ENCODE data around the gene PHTF1. TPM values are rescaled to one million over a fixed set of nuclear protein-coding genes. Genes with fewer than 3 reads are reported as not detected.
"Not testable (repeated sequence)": the region's sequence is repeated elsewhere in the genome, so short reads cannot be mapped to it uniquely, and the experiment has no call there.

PHTF1 gene
- total RNA-seq, 2 donors from 2014 or later = 8.5 to 9.8 TPM

DNA sequence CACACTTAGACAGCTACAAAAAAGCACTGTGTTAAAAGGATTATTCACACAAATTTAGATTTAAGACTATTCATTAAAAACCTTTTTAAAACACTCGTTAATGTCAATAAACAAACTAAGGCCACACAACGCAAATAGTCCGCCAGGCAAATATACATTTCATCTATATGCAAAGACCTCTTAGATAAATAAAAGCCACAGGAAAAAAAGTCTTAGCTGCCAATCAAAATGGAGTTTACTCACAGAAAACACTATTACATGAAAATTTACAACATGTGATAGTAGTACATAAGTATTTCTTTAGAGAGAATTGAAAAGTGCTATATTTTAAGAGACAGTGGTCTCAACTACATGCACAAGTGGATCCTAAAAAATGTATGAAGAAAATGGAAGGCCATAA is 2.7 kb upstream of the PHTF1 start:
- DNase-seq = no peak
- Histone ChIP-seq H3K27ac (no peak overlapping the region), H3K4me3 (no peak overlapping the region), H3K36me3 (no peaks in the 10 kb centered on the region), H3K9ac (ENCODE audit: low read depth in 2 of 2, low read length in 2 of 2) (no peak overlapping the region), H3K4me1 (no peaks in the 10 kb centered on the region), H3K9me3 (no peaks in the 10 kb centered on the region), H3K27me3 (no peaks in the 10 kb centered on the region)
- TF ChIP-seq, protein P1, sequence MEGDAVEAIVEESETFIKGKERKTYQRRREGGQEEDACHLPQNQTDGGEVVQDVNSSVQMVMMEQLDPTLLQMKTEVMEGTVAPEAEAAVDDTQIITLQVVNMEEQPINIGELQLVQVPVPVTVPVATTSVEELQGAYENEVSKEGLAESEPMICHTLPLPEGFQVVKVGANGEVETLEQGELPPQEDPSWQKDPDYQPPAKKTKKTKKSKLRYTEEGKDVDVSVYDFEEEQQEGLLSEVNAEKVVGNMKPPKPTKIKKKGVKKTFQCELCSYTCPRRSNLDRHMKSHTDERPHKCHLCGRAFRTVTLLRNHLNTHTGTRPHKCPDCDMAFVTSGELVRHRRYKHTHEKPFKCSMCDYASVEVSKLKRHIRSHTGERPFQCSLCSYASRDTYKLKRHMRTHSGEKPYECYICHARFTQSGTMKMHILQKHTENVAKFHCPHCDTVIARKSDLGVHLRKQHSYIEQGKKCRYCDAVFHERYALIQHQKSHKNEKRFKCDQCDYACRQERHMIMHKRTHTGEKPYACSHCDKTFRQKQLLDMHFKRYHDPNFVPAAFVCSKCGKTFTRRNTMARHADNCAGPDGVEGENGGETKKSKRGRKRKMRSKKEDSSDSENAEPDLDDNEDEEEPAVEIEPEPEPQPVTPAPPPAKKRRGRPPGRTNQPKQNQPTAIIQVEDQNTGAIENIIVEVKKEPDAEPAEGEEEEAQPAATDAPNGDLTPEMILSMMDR (IDR thresholded peaks at IDR 0.05) = no peak
- intact Hi-C loops (cut with DNase I) = loop anchor here (5.0 kb wide), 1 partner anchor 35 kb away; no protein-coding TSS in a partner anchor

DNA sequence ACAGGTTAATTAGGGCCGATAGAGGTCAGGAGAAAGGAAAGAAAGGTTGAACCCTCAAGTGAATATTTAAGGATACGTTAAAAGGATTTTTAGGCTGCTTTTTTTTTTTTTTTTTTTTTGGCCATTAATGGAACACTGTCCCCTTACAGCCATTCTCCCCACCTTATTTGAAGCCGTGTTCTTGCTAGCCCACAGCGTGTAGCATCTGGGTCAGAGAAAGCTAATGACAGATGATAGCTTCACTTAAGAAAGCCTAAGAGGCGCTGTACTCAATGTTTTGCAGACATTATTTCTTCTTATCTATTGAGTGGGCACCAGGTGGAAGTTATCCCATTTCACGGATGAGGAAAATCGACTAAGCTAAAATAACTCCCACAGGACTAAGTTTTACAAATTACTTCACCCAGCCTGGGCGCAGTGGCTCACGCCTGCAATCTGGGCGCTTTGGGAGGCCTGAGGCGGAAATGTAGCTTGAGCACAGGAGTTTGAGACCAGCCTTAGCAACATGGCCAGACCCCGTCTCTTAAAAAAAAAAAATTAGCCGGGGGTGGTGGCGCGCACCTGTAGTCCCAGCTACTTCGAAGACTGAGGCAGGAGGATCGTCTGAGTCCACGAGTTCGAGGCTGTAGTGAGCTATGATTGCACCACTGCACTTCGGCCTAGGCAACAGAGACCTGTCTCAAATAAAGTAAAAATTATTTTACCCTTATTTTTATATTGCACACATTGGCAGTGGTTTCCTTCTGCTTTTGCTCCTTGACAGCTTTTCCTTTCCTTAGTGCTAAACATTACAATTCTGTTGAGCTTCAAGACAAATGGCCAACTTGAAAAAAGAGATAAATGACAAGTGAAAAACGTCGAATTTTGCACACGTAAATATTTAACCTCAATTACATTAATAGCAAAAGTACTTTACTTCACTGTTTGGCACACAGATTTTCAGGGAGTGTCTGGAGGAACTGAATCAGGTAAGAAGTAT is 1.1 kb upstream of the PHTF1 start:
- TF ChIP-seq, protein P1 (IDR thresholded peaks at IDR 0.05) = no peak
- Histone ChIP-seq H3K27me3 (no peaks in the 10 kb centered on the region), H3K9me3 (no peaks in the 10 kb centered on the region), H3K9ac (ENCODE audit: low read depth in 2 of 2, low read length in 2 of 2) (peak overlapping the region; percentile 93 to 97), H3K27ac (peak overlapping the region; percentile 94), H3K36me3 (no peaks in the 10 kb centered on the region), H3K4me1 (no peaks in the 10 kb centered on the region), H3K4me3 (peak overlapping the region; percentile 91)
- intact Hi-C loops (cut with DNase I) = loop anchor here (5.0 kb wide), 1 partner anchor 37 kb away; no protein-coding TSS in a partner anchor
- no peak for DNase-seq

DNA sequence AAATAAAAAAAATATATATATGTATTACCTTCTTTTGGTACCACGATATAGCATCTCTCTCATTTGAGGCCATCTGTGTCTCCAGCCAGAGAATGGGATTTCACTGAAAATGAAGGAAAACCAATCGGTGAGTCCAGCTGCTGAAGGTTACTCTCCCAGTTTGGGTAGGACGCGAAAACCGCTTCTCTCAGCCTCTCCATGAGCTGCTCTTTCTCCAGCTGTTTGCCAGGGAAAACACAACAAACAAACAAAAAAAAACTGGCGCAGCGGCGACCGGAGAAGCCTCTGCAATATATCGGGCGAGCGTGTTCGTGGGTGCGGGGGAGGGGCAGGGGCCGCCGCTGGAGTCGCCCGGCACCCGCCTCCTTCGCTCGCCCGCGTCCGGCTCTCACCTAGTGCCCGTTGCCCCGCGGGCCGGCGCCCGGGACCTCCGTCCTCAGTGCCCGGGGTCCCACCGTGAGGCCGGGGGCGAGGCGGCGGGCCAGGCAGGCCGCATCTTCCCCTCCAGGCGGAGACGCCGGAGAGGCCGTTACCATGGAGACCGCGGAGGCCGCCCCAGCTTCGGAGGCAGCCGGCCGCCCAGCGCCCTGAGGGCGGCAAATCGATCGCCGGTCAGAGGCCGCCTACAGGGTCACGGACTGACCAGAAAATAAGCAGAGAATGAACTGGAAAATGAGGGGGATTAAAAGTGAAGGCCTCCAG is 504 bp downstream of the PHTF1 start:
- Histone ChIP-seq H3K4me3 (peak overlapping the region; percentile 91), H3K4me1 (no peaks in the 10 kb centered on the region), H3K36me3 (no peaks in the 10 kb centered on the region), H3K9ac (ENCODE audit: low read depth in 2 of 2, low read length in 2 of 2) (peak overlapping the region; percentile 93 to 97), H3K27me3 (no peaks in the 10 kb centered on the region), H3K9me3 (no peaks in the 10 kb centered on the region), H3K27ac (peak overlapping the region; percentile 94)
- TF ChIP-seq, protein P1 (IDR thresholded peaks at IDR 0.05) = no peak
- DNase-seq = peak; percentile 78
- intact Hi-C loops (cut with DNase I) = no loop called here

DNA sequence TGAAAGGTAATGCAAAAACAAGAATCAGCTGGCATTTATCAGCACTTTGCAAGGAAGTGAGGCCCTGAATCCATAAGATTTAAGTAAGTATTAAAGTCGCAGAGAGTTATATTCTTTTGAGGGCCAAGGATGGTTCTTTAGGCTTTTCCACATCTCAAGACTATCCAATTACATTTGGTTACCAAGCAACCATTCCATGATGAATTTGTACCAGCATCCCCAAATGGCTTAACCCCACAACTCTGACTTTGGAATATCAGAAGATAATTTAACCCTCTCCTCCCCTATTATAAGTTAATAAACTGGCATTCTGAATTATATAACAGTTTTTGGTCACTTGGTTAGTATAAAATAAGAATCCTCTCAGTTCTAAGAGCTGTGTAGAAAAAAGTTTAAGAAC is 2.8 kb downstream of the PHTF1 start:
- Histone ChIP-seq H3K4me1 (no peaks in the 10 kb centered on the region), H3K9ac (ENCODE audit: low read depth in 2 of 2, low read length in 2 of 2) (no peak overlapping the region), H3K4me3 (no peak overlapping the region), H3K36me3 (no peaks in the 10 kb centered on the region), H3K27me3 (no peaks in the 10 kb centered on the region), H3K9me3 (no peaks in the 10 kb centered on the region), H3K27ac (no peak overlapping the region)
- intact Hi-C loops (cut with DNase I) = no loop called here
- TF ChIP-seq, protein P1 (IDR thresholded peaks at IDR 0.05) = no peak
- no peak for DNase-seq

DNA sequence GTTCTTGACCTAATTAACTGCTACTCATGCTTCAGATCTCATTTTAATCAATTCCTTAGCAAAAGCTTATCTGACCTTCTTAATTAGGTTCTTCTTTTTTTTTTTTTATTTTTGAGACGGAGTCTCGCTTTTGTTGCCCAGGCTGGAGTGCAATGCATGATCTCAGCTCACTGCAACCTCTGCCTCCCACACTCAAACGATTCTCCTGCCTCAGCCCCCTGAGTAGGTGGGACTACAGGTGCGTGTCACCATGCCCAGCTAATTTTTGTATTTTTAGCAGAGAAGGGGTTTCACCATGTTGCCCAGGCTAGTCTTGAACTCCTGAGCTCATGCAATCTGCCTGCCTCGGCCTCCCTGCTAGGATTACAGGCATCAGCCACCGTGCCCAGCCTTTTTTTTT is 6.0 kb downstream of the PHTF1 start:
- H3K9me3 ChIP-seq; H3K9ac ChIP-seq (ENCODE audit: low read depth in 2 of 2, low read length in 2 of 2); intact Hi-C loops (cut with DNase I); H3K4me3 ChIP-seq; H3K36me3 ChIP-seq; H3K4me1 ChIP-seq; H3K27ac ChIP-seq; DNase-seq; H3K27me3 ChIP-seq: not testable (repeated sequence)

Data from colonic mucosa (tissue), 4 donors.